ENCODE measurements around the gene C2CD2.

DNA sequence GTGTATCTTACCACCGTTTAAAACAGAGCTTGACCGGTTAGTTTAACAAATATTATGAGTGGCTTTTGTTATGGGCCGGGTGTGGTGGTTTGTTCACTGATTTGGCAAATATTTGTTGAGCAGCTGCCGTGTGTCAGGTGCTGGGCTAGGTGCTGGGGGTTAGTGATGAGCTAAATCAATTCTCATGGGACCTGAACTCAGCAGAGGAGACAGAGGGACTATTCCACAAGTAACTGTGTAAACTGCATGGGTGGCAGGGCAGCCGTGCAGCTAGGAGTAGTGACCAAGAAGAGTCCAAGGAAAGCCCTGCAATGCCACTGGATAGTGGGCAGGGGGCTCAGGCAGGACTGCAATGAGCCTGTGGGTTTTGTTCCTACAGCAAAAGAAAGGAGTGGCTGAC lies 11.2 kb upstream of the C2CD2 start:
- TF ChIP-seq, protein P1, sequence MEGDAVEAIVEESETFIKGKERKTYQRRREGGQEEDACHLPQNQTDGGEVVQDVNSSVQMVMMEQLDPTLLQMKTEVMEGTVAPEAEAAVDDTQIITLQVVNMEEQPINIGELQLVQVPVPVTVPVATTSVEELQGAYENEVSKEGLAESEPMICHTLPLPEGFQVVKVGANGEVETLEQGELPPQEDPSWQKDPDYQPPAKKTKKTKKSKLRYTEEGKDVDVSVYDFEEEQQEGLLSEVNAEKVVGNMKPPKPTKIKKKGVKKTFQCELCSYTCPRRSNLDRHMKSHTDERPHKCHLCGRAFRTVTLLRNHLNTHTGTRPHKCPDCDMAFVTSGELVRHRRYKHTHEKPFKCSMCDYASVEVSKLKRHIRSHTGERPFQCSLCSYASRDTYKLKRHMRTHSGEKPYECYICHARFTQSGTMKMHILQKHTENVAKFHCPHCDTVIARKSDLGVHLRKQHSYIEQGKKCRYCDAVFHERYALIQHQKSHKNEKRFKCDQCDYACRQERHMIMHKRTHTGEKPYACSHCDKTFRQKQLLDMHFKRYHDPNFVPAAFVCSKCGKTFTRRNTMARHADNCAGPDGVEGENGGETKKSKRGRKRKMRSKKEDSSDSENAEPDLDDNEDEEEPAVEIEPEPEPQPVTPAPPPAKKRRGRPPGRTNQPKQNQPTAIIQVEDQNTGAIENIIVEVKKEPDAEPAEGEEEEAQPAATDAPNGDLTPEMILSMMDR (IDR thresholded peaks at IDR 0.05; ENCODE audit: poor library complexity), result no peak
- TF ChIP-seq EZH2 (IDR thresholded peaks at IDR 0.05; ENCODE audit: borderline replicate concordance) (no peak), EZH2phosphoT487 (IDR thresholded peaks at IDR 0.05; ENCODE audit: low read depth, severe bottlenecking, unreplicated experiment) (no peak)
